ENCODE results near the gene ZNF433. TPM values are rescaled to one million over a fixed set of nuclear protein-coding genes. Genes with fewer than 3 reads are reported as not detected.

The ZNF433 gene
- total RNA-seq, 1 donor from 2014 or later = 20.6 TPM

DNA sequence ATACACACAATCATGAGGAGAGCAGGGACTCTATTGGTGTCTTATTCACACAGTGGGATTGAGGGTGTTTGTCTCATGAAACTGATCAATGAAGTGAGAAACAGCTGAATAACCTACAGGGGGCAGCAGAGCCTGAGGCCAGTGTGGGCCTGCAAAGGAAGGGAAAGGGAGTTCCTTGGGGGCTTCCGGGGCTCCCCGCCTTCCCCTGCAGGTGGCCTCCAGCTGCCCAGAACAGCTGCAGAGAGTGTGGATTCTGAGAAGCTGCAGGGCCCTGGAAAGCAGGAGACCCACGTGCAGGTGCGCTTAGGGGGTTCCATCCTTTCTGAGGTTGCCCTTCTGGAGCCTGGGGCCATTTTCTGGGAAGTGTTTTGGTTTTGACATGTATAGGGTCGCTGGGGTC is 50.5 kb downstream of the ZNF433 start:
- H3K27ac Mint-ChIP-seq = no peak overlapping the region
- H3K4me3 Mint-ChIP-seq = no peak overlapping the region
- H3K4me1 Mint-ChIP-seq = peaks cover 6% of the 10 kb centered on the region
- DNase-seq (ENCODE audit: low spot score in 2 of 2, unreplicated experiment in 2 of 2) = no peak
- H3K36me3 Mint-ChIP-seq = peaks cover 12% of the 10 kb centered on the region
- TF ChIP-seq, protein P1, sequence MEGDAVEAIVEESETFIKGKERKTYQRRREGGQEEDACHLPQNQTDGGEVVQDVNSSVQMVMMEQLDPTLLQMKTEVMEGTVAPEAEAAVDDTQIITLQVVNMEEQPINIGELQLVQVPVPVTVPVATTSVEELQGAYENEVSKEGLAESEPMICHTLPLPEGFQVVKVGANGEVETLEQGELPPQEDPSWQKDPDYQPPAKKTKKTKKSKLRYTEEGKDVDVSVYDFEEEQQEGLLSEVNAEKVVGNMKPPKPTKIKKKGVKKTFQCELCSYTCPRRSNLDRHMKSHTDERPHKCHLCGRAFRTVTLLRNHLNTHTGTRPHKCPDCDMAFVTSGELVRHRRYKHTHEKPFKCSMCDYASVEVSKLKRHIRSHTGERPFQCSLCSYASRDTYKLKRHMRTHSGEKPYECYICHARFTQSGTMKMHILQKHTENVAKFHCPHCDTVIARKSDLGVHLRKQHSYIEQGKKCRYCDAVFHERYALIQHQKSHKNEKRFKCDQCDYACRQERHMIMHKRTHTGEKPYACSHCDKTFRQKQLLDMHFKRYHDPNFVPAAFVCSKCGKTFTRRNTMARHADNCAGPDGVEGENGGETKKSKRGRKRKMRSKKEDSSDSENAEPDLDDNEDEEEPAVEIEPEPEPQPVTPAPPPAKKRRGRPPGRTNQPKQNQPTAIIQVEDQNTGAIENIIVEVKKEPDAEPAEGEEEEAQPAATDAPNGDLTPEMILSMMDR (IDR thresholded peaks at IDR 0.05; ENCODE audit: unreplicated experiment) = no peak
- H3K9me3 Mint-ChIP-seq = peaks cover 23% of the 10 kb centered on the region
- no peaks in the 10 kb centered on the region for H3K27me3 Mint-ChIP-seq (ENCODE audit: low read depth)

DNA sequence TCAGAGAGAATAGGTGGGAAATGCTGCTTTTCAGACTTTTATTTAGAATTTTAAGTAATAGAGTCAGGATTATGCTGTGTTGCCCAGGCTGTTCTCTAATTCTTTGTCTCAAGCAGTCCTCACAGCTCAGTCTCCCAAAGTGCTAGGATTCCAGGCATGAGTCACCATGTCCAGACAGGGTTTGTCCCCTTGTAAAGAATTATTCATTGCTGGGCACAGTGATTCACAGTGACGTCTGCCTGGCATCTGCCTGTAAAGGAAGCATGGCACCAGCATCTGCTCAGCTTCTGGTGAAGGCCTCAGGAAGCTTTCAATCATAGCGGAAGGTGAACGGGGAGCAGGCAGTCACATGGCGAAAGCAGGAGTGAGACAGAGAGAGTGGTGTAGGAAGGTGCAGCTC is 53.0 kb downstream of the ZNF433 start:
- Mint-ChIP-seq H3K9me3 (peaks cover 47% of the 10 kb centered on the region), H3K27me3 (ENCODE audit: low read depth) (no peaks in the 10 kb centered on the region), H3K27ac (no peak overlapping the region), H3K36me3 (peaks cover 36% of the 10 kb centered on the region), H3K4me3 (no peak overlapping the region), H3K4me1 (no peaks in the 10 kb centered on the region)
- TF ChIP-seq, protein P1 (IDR thresholded peaks at IDR 0.05; ENCODE audit: unreplicated experiment) = no peak
- no peak for DNase-seq (ENCODE audit: low spot score in 2 of 2, unreplicated experiment in 2 of 2)

DNA sequence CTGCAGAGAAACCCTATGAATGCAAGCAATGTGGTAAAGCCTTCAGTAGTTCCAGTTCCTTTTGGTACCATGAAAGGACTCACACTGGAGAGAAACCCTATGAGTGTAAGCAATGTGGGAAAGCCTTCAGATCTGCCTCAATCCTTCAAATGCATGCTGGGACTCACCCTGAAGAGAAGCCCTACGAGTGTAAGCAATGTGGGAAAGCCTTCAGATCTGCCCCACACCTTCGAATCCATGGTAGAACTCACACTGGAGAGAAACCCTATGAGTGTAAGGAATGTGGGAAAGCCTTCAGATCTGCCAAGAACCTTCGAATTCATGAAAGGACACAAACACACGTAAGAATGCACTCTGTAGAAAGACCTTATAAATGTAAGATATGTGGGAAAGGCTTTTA is 56.0 kb downstream of the ZNF433 start:
- peaks cover 71% of the 10 kb centered on the region for H3K9me3 Mint-ChIP-seq
- TF ChIP-seq, protein P1 (IDR thresholded peaks at IDR 0.05; ENCODE audit: unreplicated experiment) = no peak
- no peaks in the 10 kb centered on the region for H3K27me3 Mint-ChIP-seq (ENCODE audit: low read depth)
- no peak for DNase-seq (ENCODE audit: low spot score in 2 of 2, unreplicated experiment in 2 of 2)
- peaks cover 62% of the 10 kb centered on the region for H3K36me3 Mint-ChIP-seq
- H3K4me1 Mint-ChIP-seq = no peaks in the 10 kb centered on the region
- no peak overlapping the region for H3K27ac Mint-ChIP-seq
- H3K4me3 Mint-ChIP-seq = no peak overlapping the region

DNA sequence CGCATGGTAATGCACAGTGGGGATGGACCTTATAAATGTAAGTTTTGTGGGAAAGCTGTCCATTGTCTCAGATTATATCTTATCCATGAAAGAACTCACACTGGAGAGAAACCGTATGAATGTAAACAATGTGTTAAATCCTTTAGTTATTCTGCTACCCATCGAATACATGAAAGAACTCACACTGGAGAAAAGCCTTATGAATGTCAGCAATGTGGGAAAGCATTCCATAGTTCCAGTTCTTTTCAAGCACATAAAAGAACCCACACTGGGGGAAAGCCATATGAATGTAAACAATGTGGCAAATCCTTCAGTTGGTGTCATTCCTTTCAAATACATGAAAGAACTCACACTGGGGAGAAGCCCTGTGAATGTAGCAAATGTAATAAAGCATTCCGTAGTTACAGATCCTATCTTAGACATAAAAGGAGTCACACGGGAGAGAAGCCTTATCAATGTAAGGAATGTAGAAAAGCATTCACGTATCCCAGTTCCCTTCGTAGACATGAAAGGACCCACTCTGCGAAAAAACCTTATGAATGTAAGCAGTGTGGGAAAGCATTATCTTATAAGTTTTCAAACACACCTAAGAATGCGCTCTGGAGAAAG is 56.9 kb downstream of the ZNF433 start:
- H3K27me3 Mint-ChIP-seq (ENCODE audit: low read depth) = no peaks in the 10 kb centered on the region
- peaks cover 65% of the 10 kb centered on the region for H3K36me3 Mint-ChIP-seq
- TF ChIP-seq, protein P1 (IDR thresholded peaks at IDR 0.05; ENCODE audit: unreplicated experiment) = no peak
- no peak overlapping the region for H3K4me3 Mint-ChIP-seq
- no peak overlapping the region for H3K27ac Mint-ChIP-seq
- peaks cover 77% of the 10 kb centered on the region for H3K9me3 Mint-ChIP-seq
- H3K4me1 Mint-ChIP-seq = no peaks in the 10 kb centered on the region
- no peak for DNase-seq (ENCODE audit: low spot score in 2 of 2, unreplicated experiment in 2 of 2)

DNA sequence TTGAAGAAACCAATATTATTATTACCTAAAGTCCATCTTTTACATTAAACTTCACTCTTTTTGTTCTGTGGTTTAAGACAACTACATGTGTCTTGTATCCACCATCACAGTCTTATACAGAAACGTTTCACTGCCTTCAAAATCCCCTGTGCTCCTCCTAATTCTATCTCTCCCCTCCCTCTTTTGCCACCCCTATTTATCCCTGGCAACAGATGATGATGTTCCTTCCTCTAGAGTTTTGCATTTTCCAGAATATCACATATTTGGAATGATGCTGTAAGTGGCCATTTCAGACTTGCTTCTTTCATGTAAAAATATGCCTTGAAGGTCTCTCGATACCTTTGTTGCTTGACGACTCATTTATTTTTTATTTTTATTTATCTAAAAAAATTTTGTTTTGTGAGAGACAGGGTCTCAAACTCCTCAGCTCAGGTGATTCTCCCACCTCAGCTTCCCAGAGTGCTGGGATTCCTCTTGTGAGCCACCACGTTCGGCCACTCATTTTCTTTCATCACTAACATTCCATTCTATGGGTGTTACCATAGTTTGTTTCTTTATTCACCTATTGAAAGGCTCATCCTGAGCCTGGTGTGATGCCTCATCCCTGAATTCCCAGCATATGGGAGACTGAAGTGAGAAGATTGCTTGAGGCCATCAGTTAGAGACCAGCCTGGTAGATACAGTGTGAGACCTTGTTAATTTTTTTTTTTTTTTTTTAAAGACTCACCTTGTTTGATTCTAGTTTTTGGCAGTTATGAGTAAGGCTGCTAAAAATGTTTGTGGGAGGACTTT is 62.3 kb downstream of the ZNF433 start:
- H3K27ac Mint-ChIP-seq = no peak overlapping the region
- H3K27me3 Mint-ChIP-seq (ENCODE audit: low read depth) = no peaks in the 10 kb centered on the region
- no peak for DNase-seq (ENCODE audit: low spot score in 2 of 2, unreplicated experiment in 2 of 2)
- H3K4me3 Mint-ChIP-seq = no peak overlapping the region
- TF ChIP-seq, protein P1 (IDR thresholded peaks at IDR 0.05; ENCODE audit: unreplicated experiment) = no peak
- no peaks in the 10 kb centered on the region for H3K4me1 Mint-ChIP-seq
- peaks cover 60% of the 10 kb centered on the region for H3K9me3 Mint-ChIP-seq
- peaks cover 65% of the 10 kb centered on the region for H3K36me3 Mint-ChIP-seq
